ENCODE results near the gene CREBBP. TPM values are rescaled to one million over a fixed set of nuclear protein-coding genes. Genes with fewer than 3 reads are reported as not detected.

Gene CREBBP
- total and polyA plus RNA-seq, 2 donors from 2014 or later, result 5.9 to 74.6 TPM

- Histone ChIP-seq H3K4me3 (ENCODE audit: low read length in 3 of 3) (no peak overlapping the region), H3K27ac (ENCODE audit: low read depth in 2 of 2, low read length in 2 of 2) (no peak overlapping the region), H3K4me1 (ENCODE audit: control insufficient read depth in 2 of 3, insufficient read depth in 2 of 3, low read depth in 1 of 3, low read length in 3 of 3) (peaks cover 0 to 8% (median 6%) of the 10 kb centered on the region in 3 donors), H3K9me3 (ENCODE audit: control insufficient read depth in 2 of 3, insufficient read depth in 1 of 3, low read length in 3 of 3) (peaks cover 0 to 7% (median 0%) of the 10 kb centered on the region in 3 donors), H3K9ac (ENCODE audit: low read length in 3 of 3) (no peak overlapping the region), H3K36me3 (ENCODE audit: control insufficient read depth in 2 of 3, insufficient read depth in 3 of 3, low read length in 3 of 3) (no peaks in the 10 kb centered on the region), H3K27me3 (ENCODE audit: control insufficient read depth, insufficient read depth, low read length) (no peaks in the 10 kb centered on the region)
- DNase-seq, result no peak
- TF ChIP-seq CTCF (IDR thresholded peaks at IDR 0.05; ENCODE audit: borderline replicate concordance, extremely low read depth, insufficient read depth), result no peak
- intact Hi-C loops (cut with DNase I), result no loop called here
- no peak for FAIRE-seq
These were observed 43.9 kb downstream of the CREBBP start for GRCh38 chr16:3836641-3837040.

- Histone ChIP-seq H3K9ac (ENCODE audit: low read length in 3 of 3) (no peak overlapping the region), H3K4me1 (ENCODE audit: control insufficient read depth in 2 of 3, insufficient read depth in 2 of 3, low read depth in 1 of 3, low read length in 3 of 3) (peaks cover 0 to 6% (median 1%) of the 10 kb centered on the region in 3 donors), H3K36me3 (ENCODE audit: control insufficient read depth in 2 of 3, insufficient read depth in 3 of 3, low read length in 3 of 3) (no peaks in the 10 kb centered on the region), H3K9me3 (ENCODE audit: control insufficient read depth in 2 of 3, insufficient read depth in 1 of 3, low read length in 3 of 3) (peaks cover 0 to 7% (median 0%) of the 10 kb centered on the region in 3 donors), H3K4me3 (ENCODE audit: low read length in 3 of 3) (no peak overlapping the region), H3K27ac (ENCODE audit: low read depth in 2 of 2, low read length in 2 of 2) (no peak overlapping the region), H3K27me3 (ENCODE audit: control insufficient read depth, insufficient read depth, low read length) (no peaks in the 10 kb centered on the region)
- no peak for TF ChIP-seq CTCF (IDR thresholded peaks at IDR 0.05; ENCODE audit: borderline replicate concordance, extremely low read depth, insufficient read depth)
- FAIRE-seq, result no peak
- DNase-seq, result no peak
- intact Hi-C loops (cut with DNase I), result no loop called here
These were observed 45.4 kb downstream of the CREBBP start for GRCh38 chr16:3835089-3835602.

GRCh38 chr16:3832668-3833067 is 47.8 kb downstream of the CREBBP start:
- no peak for FAIRE-seq

More at GRCh38 chr16:3832668-3833067, 47.8 kb downstream of the CREBBP start:
- H3K9ac ChIP-seq (ENCODE audit: low read length in 3 of 3), result no peak overlapping the region
- H3K27ac ChIP-seq (ENCODE audit: low read depth in 2 of 2, low read length in 2 of 2), result no peak overlapping the region
- H3K9me3 ChIP-seq (ENCODE audit: control insufficient read depth in 2 of 3, insufficient read depth in 1 of 3, low read length in 3 of 3), result peaks cover 0 to 7% (median 0%) of the 10 kb centered on the region in 3 donors
- no peaks in the 10 kb centered on the region for H3K36me3 ChIP-seq (ENCODE audit: control insufficient read depth in 2 of 3, insufficient read depth in 3 of 3, low read length in 3 of 3)
- peaks cover 0 to 2% (median 0%) of the 10 kb centered on the region in 3 donors for H3K4me1 ChIP-seq (ENCODE audit: control insufficient read depth in 2 of 3, insufficient read depth in 2 of 3, low read depth in 1 of 3, low read length in 3 of 3)
- no peaks in the 10 kb centered on the region for H3K27me3 ChIP-seq (ENCODE audit: control insufficient read depth, insufficient read depth, low read length)
- intact Hi-C loops (cut with DNase I), result no loop called here
- H3K4me3 ChIP-seq (ENCODE audit: low read length in 3 of 3), result no peak overlapping the region
- DNase-seq, result no peak
- no peak for TF ChIP-seq CTCF (IDR thresholded peaks at IDR 0.05; ENCODE audit: borderline replicate concordance, extremely low read depth, insufficient read depth)

Measured in kidney (tissue), 14 donors.